DOHH2 (cell line): Measurements from ENCODE around the gene DZIP3.

Source experiments
- H3F3A ChIP-seq: fragments of 200-600 bp; sonication (generic), shearing (Covaris generic); 2 replicates; pipeline ENCODE4 v1.6.0; 2016; ENCODE audit warnings: antibody characterized with exemption, mild to moderate bottlenecking; ENCODE audit not compliant: control insufficient read depth, insufficient read depth
- H3K27ac ChIP-seq: fragments of 200-600 bp; sonication (generic); 2 replicates; pipeline ENCODE4 v1.5.1; 2014; ENCODE audit warnings: low read depth, mild to moderate bottlenecking, low read length, moderate library complexity
- H3K27me3 ChIP-seq: fragments of 200-600 bp; sonication (generic); 2 replicates; pipeline ENCODE4 v1.6.1; 2014; ENCODE audit warnings: mild to moderate bottlenecking, low read length, mixed read lengths; ENCODE audit not compliant: control insufficient read depth
- H3K36me3 ChIP-seq: fragments of 200-600 bp; sonication (generic); 2 replicates; pipeline ENCODE4 v1.6.1; 2014; ENCODE audit warnings: mild to moderate bottlenecking, low read length, moderate library complexity, mixed read lengths; ENCODE audit not compliant: control insufficient read depth
- H3K4me1 ChIP-seq: fragments of 200-600 bp; sonication (generic); 2 replicates; pipeline ENCODE4 v1.6.1; 2014; ENCODE audit warnings: mild to moderate bottlenecking, low read length, mixed read lengths; ENCODE audit not compliant: control insufficient read depth
- H3K4me2 ChIP-seq: fragments of 200-600 bp; sonication (generic); 2 replicates; pipeline ENCODE4 v1.6.0; 2014; ENCODE audit warnings: mild to moderate bottlenecking, low read length, moderate library complexity
- H3K4me3 ChIP-seq: fragments of 200-600 bp; sonication (generic); 2 replicates; pipeline ENCODE4 v1.5.1; 2014; ENCODE audit warnings: mild to moderate bottlenecking, low read length, mixed read lengths
- H3K79me2 ChIP-seq: fragments of 200-600 bp; sonication (generic); 2 replicates; pipeline ENCODE4 v1.6.1; 2014; ENCODE audit warnings: mild to moderate bottlenecking, low read length, mixed read lengths; ENCODE audit not compliant: control insufficient read depth
- H3K9me2 ChIP-seq: fragments of 200-600 bp; sonication (generic); replicated peaks from 2 replicates; pipeline ENCODE4 v1.6.1; 2014; ENCODE audit warnings: mild to moderate bottlenecking, low read length, mixed read lengths; ENCODE audit not compliant: control insufficient read depth
- H3K9me3 ChIP-seq: fragments of 200-600 bp; sonication (generic); 2 replicates; pipeline ENCODE4 v1.6.1; 2014; ENCODE audit warnings: antibody characterized with exemption, low read length, mixed read lengths; ENCODE audit not compliant: control insufficient read depth, insufficient read depth
- H4K20me1 ChIP-seq: fragments of 200-600 bp; sonication (generic); 2 replicates; pipeline ENCODE4 v1.6.0; 2014; ENCODE audit warnings: low read depth, mild to moderate bottlenecking, antibody characterized with exemption, low read length, moderate library complexity; ENCODE audit not compliant: control insufficient read depth, insufficient read depth
- EZH2phosphoT487 ChIP-seq: fragments of 200-600 bp; sonication (generic); IDR thresholded peaks from 2 replicates; pipeline ENCODE4 v1.6.1; 2017; ENCODE audit warnings: borderline replicate concordance, mild to moderate bottlenecking, antibody characterized with exemption, low read length, moderate library complexity, mixed read lengths
- TF ChIP-seq, protein P1 (sequence below): fragments of 200-600 bp; sonication (generic); IDR thresholded peaks from one replicate; pipeline ENCODE4 v1.5.1; 2014; ENCODE audit warnings: antibody characterized with exemption, mild to moderate bottlenecking, low read depth, low read length; ENCODE audit not compliant: poor library complexity, severe bottlenecking

DZIP3 gene

GRCh38 chr3:108719178-108719806, 129.8 kb downstream of the DZIP3 start:
- Histone ChIP-seq H4K20me1 (no peaks in the 10 kb centered on the region), H3K4me1 (no peaks in the 10 kb centered on the region), H3F3A (no peaks in the 10 kb centered on the region), H3K27ac (no peak overlapping the region), H3K4me2 (no peak overlapping the region), H3K79me2 (no peaks in the 10 kb centered on the region), H3K27me3 (peaks cover 11% of the 10 kb centered on the region; the same call in 1 of the 2 replicates), H3K9me2 (no peaks in the 10 kb centered on the region), H3K9me3 (no peaks in the 10 kb centered on the region), H3K36me3 (no peaks in the 10 kb centered on the region), H3K4me3 (no peak overlapping the region)
- TF ChIP-seq, protein P1, sequence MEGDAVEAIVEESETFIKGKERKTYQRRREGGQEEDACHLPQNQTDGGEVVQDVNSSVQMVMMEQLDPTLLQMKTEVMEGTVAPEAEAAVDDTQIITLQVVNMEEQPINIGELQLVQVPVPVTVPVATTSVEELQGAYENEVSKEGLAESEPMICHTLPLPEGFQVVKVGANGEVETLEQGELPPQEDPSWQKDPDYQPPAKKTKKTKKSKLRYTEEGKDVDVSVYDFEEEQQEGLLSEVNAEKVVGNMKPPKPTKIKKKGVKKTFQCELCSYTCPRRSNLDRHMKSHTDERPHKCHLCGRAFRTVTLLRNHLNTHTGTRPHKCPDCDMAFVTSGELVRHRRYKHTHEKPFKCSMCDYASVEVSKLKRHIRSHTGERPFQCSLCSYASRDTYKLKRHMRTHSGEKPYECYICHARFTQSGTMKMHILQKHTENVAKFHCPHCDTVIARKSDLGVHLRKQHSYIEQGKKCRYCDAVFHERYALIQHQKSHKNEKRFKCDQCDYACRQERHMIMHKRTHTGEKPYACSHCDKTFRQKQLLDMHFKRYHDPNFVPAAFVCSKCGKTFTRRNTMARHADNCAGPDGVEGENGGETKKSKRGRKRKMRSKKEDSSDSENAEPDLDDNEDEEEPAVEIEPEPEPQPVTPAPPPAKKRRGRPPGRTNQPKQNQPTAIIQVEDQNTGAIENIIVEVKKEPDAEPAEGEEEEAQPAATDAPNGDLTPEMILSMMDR, result no peak
- TF ChIP-seq EZH2phosphoT487, result no peak

GRCh38 chr3:108722724-108723123, 133.2 kb downstream of the DZIP3 start:
- H3K9me2 ChIP-seq, result no peaks in the 10 kb centered on the region
- no peaks in the 10 kb centered on the region for H4K20me1 ChIP-seq
- H3K36me3 ChIP-seq, result no peaks in the 10 kb centered on the region
- no peak overlapping the region for H3K4me3 ChIP-seq
- H3F3A ChIP-seq, result no peaks in the 10 kb centered on the region
- no peaks in the 10 kb centered on the region for H3K4me1 ChIP-seq
- no peaks in the 10 kb centered on the region for H3K9me3 ChIP-seq
- H3K79me2 ChIP-seq, result no peaks in the 10 kb centered on the region
- H3K27ac ChIP-seq, result no peak overlapping the region
- H3K27me3 ChIP-seq, result 0 out of 2 replicates have a peak, but pooled peaks cover 3% of the 10 kb centered on the region
- no peak overlapping the region for H3K4me2 ChIP-seq
- no peak for TF ChIP-seq EZH2phosphoT487
- TF ChIP-seq, protein P1, result no peak

DNA sequence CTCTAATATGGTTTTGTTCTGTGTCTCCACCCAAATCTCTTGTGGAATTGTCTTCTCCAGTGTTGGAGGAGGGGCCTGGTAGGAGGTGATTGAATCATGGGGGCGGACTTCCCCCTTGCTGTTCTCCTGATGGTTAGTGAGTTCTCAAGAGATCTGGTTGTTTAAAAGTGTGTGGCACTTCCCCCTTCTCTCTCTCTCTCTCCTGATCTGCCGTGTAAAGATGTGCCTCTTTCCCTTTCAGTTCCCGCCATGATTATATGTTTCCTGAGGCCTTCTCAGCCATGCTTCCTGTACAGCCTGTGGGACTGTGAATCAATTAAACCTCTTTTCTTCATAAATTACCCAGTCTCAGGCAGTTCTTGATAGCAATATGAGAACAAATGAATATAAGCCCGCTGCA, 134.6 kb downstream of the DZIP3 start:
- Histone ChIP-seq H3K4me2 (no peak overlapping the region), H3K9me2 (no peaks in the 10 kb centered on the region), H3K27me3 (no peaks in the 10 kb centered on the region), H3K4me3 (no peak overlapping the region), H3K9me3 (no peaks in the 10 kb centered on the region), H4K20me1 (no peaks in the 10 kb centered on the region), H3K36me3 (no peaks in the 10 kb centered on the region), H3K4me1 (no peaks in the 10 kb centered on the region), H3F3A (no peaks in the 10 kb centered on the region), H3K79me2 (no peaks in the 10 kb centered on the region), H3K27ac (no peak overlapping the region)
- no peak for TF ChIP-seq EZH2phosphoT487
- TF ChIP-seq, protein P1, result no peak
